ENCODE measurements around the gene ABHD13.
"Not testable (repeated sequence)": the region's sequence is repeated elsewhere in the genome, so short reads cannot be mapped to it uniquely, and the experiment has no call there.

ABHD13 gene

GRCh38 chr13:108225440-108225839 lies 7.2 kb downstream of the ABHD13 start:
- DNase-seq: peak; percentile 26

GRCh38 chr13:108226184-108226583 lies 8.0 kb downstream of the ABHD13 start:
- DNase-seq: no peak

GRCh38 chr13:108227651-108228272 lies 9.6 kb downstream of the ABHD13 start:
- DNase-seq: peak; percentile 67

GRCh38 chr13:108230377-108230776 lies 12.2 kb downstream of the ABHD13 start:
- DNase-seq: no peak

GRCh38 chr13:108249150-108249549 lies 31.0 kb downstream of the ABHD13 start:
- no peak for DNase-seq

GRCh38 chr13:108257248-108257647 lies 39.1 kb downstream of the ABHD13 start:
- DNase-seq: no peak

- no peak for DNase-seq
Observed at GRCh38 chr13:108263621-108264355, 45.6 kb downstream of the ABHD13 start.

GRCh38 chr13:108266321-108266990 lies 48.3 kb downstream of the ABHD13 start:
- DNase-seq: no peak

GRCh38 chr13:108267347-108267746 lies 49.2 kb downstream of the ABHD13 start:
- peak; percentile 9 for DNase-seq

GRCh38 chr13:108267855-108268254 lies 49.7 kb downstream of the ABHD13 start:
- not testable (repeated sequence) for DNase-seq

- no peak for DNase-seq
Observed at GRCh38 chr13:108268466-108269112, 50.4 kb downstream of the ABHD13 start.

- DNase-seq: peak; percentile 30
Observed at GRCh38 chr13:108269601-108270328, 51.6 kb downstream of the ABHD13 start, which contains the start of gene TNFSF13B. TNFSF13B (plus strand) TSS chr13:108269718; CDS start chr13:108269896, 178 bp downstream.

- no peak for DNase-seq
Observed at GRCh38 chr13:108270442-108270841, 52.2 kb downstream of the ABHD13 start.

GRCh38 chr13:108272333-108272732 lies 54.1 kb downstream of the ABHD13 start:
- DNase-seq: no peak

- DNase-seq: no peak
Observed at GRCh38 chr13:108273429-108274118, 55.4 kb downstream of the ABHD13 start.

GRCh38 chr13:108274718-108275117 lies 56.5 kb downstream of the ABHD13 start:
- no peak for DNase-seq

- no peak for DNase-seq
Observed at GRCh38 chr13:108276060-108276459, 57.9 kb downstream of the ABHD13 start.

- no peak for DNase-seq
Observed at GRCh38 chr13:108278466-108278865, 60.3 kb downstream of the ABHD13 start.

- DNase-seq: no peak
Observed at GRCh38 chr13:108281901-108282300, 63.7 kb downstream of the ABHD13 start.

- DNase-seq: no peak
Observed at GRCh38 chr13:108283110-108283509, 64.9 kb downstream of the ABHD13 start.
